Nephron (organoid): ENCODE measurements around the gene ARFGAP3.

ENCODE experiments used
- H3K27ac Mint-ChIP-seq, 3 experiments: 2 replicates each; pipeline ENCODE4 v1.8.0; 2020; ENCODE audit warnings: mixed read lengths in 3 of 3, mild to moderate bottlenecking in 2 of 3, moderate library complexity in 1 of 3
- H3K27me3 Mint-ChIP-seq: 2 replicates; pipeline ENCODE4 v1.8.0; 2021; ENCODE audit warnings: low read depth, mild to moderate bottlenecking, moderate library complexity, mixed read lengths
- H3K36me3 Mint-ChIP-seq: 2 replicates; pipeline ENCODE4 v1.8.0; 2020; ENCODE audit warnings: low read depth, mixed read lengths
- H3K4me1 Mint-ChIP-seq: 2 replicates; pipeline ENCODE4 v1.8.0; 2020; ENCODE audit warnings: mixed read lengths
- H3K4me3 Mint-ChIP-seq, 3 experiments: 2 replicates each; pipeline ENCODE4 v1.8.0; 2020; ENCODE audit warnings: mild to moderate bottlenecking in 3 of 3, mixed read lengths in 3 of 3, moderate library complexity in 2 of 3
- H3K9me3 Mint-ChIP-seq: 2 replicates; pipeline ENCODE4 v1.8.0; 2020; ENCODE audit warnings: mixed read lengths
- CTCF ChIP-seq, 3 experiments: fragments of 200-600 bp; sonication (generic); IDR thresholded peaks; one replicate each; pipeline ENCODE4 v1.5.0; 2021; ENCODE audit warnings: antibody characterized with exemption in 3 of 3; ENCODE audit not compliant: unreplicated experiment in 3 of 3

The ARFGAP3 gene

GRCh38 chr22:42794551-42795510 is 62.2 kb downstream of the ARFGAP3 start:
- Mint-ChIP-seq H3K4me1 (peaks cover 10% of the 10 kb centered on the region), H3K27ac (peak overlapping the region in 1 of 3 experiments; percentile 42), H3K36me3 (peaks cover 34% of the 10 kb centered on the region), H3K9me3 (no peaks in the 10 kb centered on the region), H3K4me3 (no peak overlapping the region), H3K27me3 (no peaks in the 10 kb centered on the region)
- peak in 1 of 3 experiments; percentile 16 for TF ChIP-seq CTCF (IDR thresholded peaks at IDR 0.05; ENCODE audit: unreplicated experiment in 3 of 3)

GRCh38 chr22:42793848-42794405 is 63.1 kb downstream of the ARFGAP3 start:
- Mint-ChIP-seq H3K9me3 (no peaks in the 10 kb centered on the region), H3K4me3 (no peak overlapping the region), H3K27me3 (no peaks in the 10 kb centered on the region), H3K4me1 (peaks cover 10% of the 10 kb centered on the region), H3K27ac (no peak overlapping the region), H3K36me3 (peaks cover 25% of the 10 kb centered on the region)
- TF ChIP-seq CTCF (IDR thresholded peaks at IDR 0.05; ENCODE audit: unreplicated experiment in 3 of 3) = no peak

- Mint-ChIP-seq H3K9me3 (no peaks in the 10 kb centered on the region), H3K36me3 (peaks cover 19% of the 10 kb centered on the region), H3K27me3 (no peaks in the 10 kb centered on the region), H3K4me3 (no peak overlapping the region), H3K4me1 (peaks cover 10% of the 10 kb centered on the region), H3K27ac (no peak overlapping the region)
- no peak for TF ChIP-seq CTCF (IDR thresholded peaks at IDR 0.05; ENCODE audit: unreplicated experiment in 3 of 3)
Measured at GRCh38 chr22:42792909-42793847, 63.9 kb downstream of the ARFGAP3 start.

GRCh38 chr22:42792453-42792908 is 64.6 kb downstream of the ARFGAP3 start:
- TF ChIP-seq CTCF (IDR thresholded peaks at IDR 0.05; ENCODE audit: unreplicated experiment in 3 of 3) = no peak
- no peaks in the 10 kb centered on the region for H3K9me3 Mint-ChIP-seq
- H3K27ac Mint-ChIP-seq = no peak overlapping the region
- H3K4me3 Mint-ChIP-seq = no peak overlapping the region
- no peaks in the 10 kb centered on the region for H3K27me3 Mint-ChIP-seq
- peaks cover 9% of the 10 kb centered on the region for H3K4me1 Mint-ChIP-seq
- peaks cover 12% of the 10 kb centered on the region for H3K36me3 Mint-ChIP-seq

- peaks cover 7% of the 10 kb centered on the region for H3K36me3 Mint-ChIP-seq
- no peak overlapping the region for H3K27ac Mint-ChIP-seq
- H3K9me3 Mint-ChIP-seq = no peaks in the 10 kb centered on the region
- peaks cover 5% of the 10 kb centered on the region for H3K4me1 Mint-ChIP-seq
- TF ChIP-seq CTCF (IDR thresholded peaks at IDR 0.05; ENCODE audit: unreplicated experiment in 3 of 3) = no peak
- no peak overlapping the region for H3K4me3 Mint-ChIP-seq
- H3K27me3 Mint-ChIP-seq = no peaks in the 10 kb centered on the region
Measured at GRCh38 chr22:42791721-42792452, 65.2 kb downstream of the ARFGAP3 start.
